Measurements from ENCODE around the gene MYO6. TPM values are rescaled to one million over a fixed set of nuclear protein-coding genes. Genes with fewer than 3 reads are reported as not detected.

MYO6 gene
- polyA plus RNA-seq, 4 donors, result 43.7 to 140 (median 106) TPM

GRCh38 chr6:75800133-75800532 is 51.1 kb downstream of the MYO6 start:
- H3K4me1 ChIP-seq (ENCODE audit: control insufficient read depth in 3 of 3, insufficient read depth in 2 of 3, low read depth in 1 of 3, low read length in 2 of 3), result no peaks in the 10 kb centered on the region
- no peak for FAIRE-seq
- H3K36me3 ChIP-seq (ENCODE audit: control insufficient read depth in 3 of 3, insufficient read depth in 2 of 3, low read depth in 1 of 3, low read length in 3 of 3), result peaks cover 0 to 8% (median 0%) of the 10 kb centered on the region in 3 donors
- no peak for DNase-seq
- no peaks in the 10 kb centered on the region for H3K9me3 ChIP-seq (ENCODE audit: control insufficient read depth in 2 of 2, insufficient read depth in 1 of 2, low read depth in 1 of 2, low read length in 1 of 2)
- H3K27ac ChIP-seq (ENCODE audit: low read depth in 1 of 3, low read length in 2 of 3), result no peak overlapping the region
- WGBS, 3 donors, result 93 to 97% (median 95%) methylated on average over 4 of the region's 4 CpGs
- H3K4me3 ChIP-seq (ENCODE audit: low read depth in 1 of 3, low read length in 3 of 3), result no peak overlapping the region
- no peaks in the 10 kb centered on the region for H3K27me3 ChIP-seq (ENCODE audit: control insufficient read depth in 3 of 3, insufficient read depth in 3 of 3, low read length in 3 of 3)

- 85 to 92% (median 92%) methylated on average over 9 of the region's 9 CpGs for WGBS, 3 donors
- H3K4me3 ChIP-seq (ENCODE audit: low read depth in 1 of 3, low read length in 3 of 3), result no peak overlapping the region
- DNase-seq (no peak), FAIRE-seq (no peak)
- no peaks in the 10 kb centered on the region for H3K4me1 ChIP-seq (ENCODE audit: control insufficient read depth in 3 of 3, insufficient read depth in 2 of 3, low read depth in 1 of 3, low read length in 2 of 3)
- H3K36me3 ChIP-seq (ENCODE audit: control insufficient read depth in 3 of 3, insufficient read depth in 2 of 3, low read depth in 1 of 3, low read length in 3 of 3), result peaks cover 0 to 8% (median 0%) of the 10 kb centered on the region in 3 donors
- no peaks in the 10 kb centered on the region for H3K27me3 ChIP-seq (ENCODE audit: control insufficient read depth in 3 of 3, insufficient read depth in 3 of 3, low read length in 3 of 3)
- H3K9me3 ChIP-seq (ENCODE audit: control insufficient read depth in 2 of 2, insufficient read depth in 1 of 2, low read depth in 1 of 2, low read length in 1 of 2), result no peaks in the 10 kb centered on the region
- no peak overlapping the region for H3K27ac ChIP-seq (ENCODE audit: low read depth in 1 of 3, low read length in 2 of 3)
Measured at GRCh38 chr6:75800708-75801505, 51.9 kb downstream of the MYO6 start.

- H3K36me3 ChIP-seq (ENCODE audit: control insufficient read depth in 3 of 3, insufficient read depth in 2 of 3, low read depth in 1 of 3, low read length in 3 of 3), result peaks cover 0 to 4% (median 0%) of the 10 kb centered on the region in 3 donors
- no peak overlapping the region for H3K27ac ChIP-seq (ENCODE audit: low read depth in 1 of 3, low read length in 2 of 3)
- H3K4me1 ChIP-seq (ENCODE audit: control insufficient read depth in 3 of 3, insufficient read depth in 2 of 3, low read depth in 1 of 3, low read length in 2 of 3), result no peaks in the 10 kb centered on the region
- no peaks in the 10 kb centered on the region for H3K27me3 ChIP-seq (ENCODE audit: control insufficient read depth in 3 of 3, insufficient read depth in 3 of 3, low read length in 3 of 3)
- DNase-seq, result no peak
- H3K9me3 ChIP-seq (ENCODE audit: control insufficient read depth in 2 of 2, insufficient read depth in 1 of 2, low read depth in 1 of 2, low read length in 1 of 2), result peaks cover 0 to 3% of the 10 kb centered on the region in 2 donors
- no peak overlapping the region for H3K4me3 ChIP-seq (ENCODE audit: low read depth in 1 of 3, low read length in 3 of 3)
- WGBS, 3 donors, result 93 to 99% (median 94%) methylated on average over 6 of the region's 6 CpGs
- FAIRE-seq, result no peak
Measured at GRCh38 chr6:75802366-75802765, 53.3 kb downstream of the MYO6 start.

- Histone ChIP-seq H3K27ac (ENCODE audit: low read depth in 1 of 3, low read length in 2 of 3) (no peak overlapping the region), H3K36me3 (ENCODE audit: control insufficient read depth in 3 of 3, insufficient read depth in 2 of 3, low read depth in 1 of 3, low read length in 3 of 3) (peaks cover 0 to 6% (median 3%) of the 10 kb centered on the region in 3 donors), H3K4me1 (ENCODE audit: control insufficient read depth in 3 of 3, insufficient read depth in 2 of 3, low read depth in 1 of 3, low read length in 2 of 3) (no peaks in the 10 kb centered on the region), H3K27me3 (ENCODE audit: control insufficient read depth in 3 of 3, insufficient read depth in 3 of 3, low read length in 3 of 3) (no peaks in the 10 kb centered on the region), H3K4me3 (ENCODE audit: low read depth in 1 of 3, low read length in 3 of 3) (no peak overlapping the region), H3K9me3 (ENCODE audit: control insufficient read depth in 2 of 2, insufficient read depth in 1 of 2, low read depth in 1 of 2, low read length in 1 of 2) (peaks cover 0 to 3% of the 10 kb centered on the region in 2 donors)
- DNase-seq, result no peak
- FAIRE-seq, result no peak
Measured at GRCh38 chr6:75808507-75808906, 59.5 kb downstream of the MYO6 start.

- WGBS, 3 donors, result 93 to 95% (median 95%) methylated on average over 1 of the region's 1 CpG
- H3K4me1 ChIP-seq (ENCODE audit: control insufficient read depth in 3 of 3, insufficient read depth in 2 of 3, low read depth in 1 of 3, low read length in 2 of 3), result no peaks in the 10 kb centered on the region
- H3K27me3 ChIP-seq (ENCODE audit: control insufficient read depth in 3 of 3, insufficient read depth in 3 of 3, low read length in 3 of 3), result no peaks in the 10 kb centered on the region
- DNase-seq (no peak), FAIRE-seq (no peak)
- H3K27ac ChIP-seq (ENCODE audit: low read depth in 1 of 3, low read length in 2 of 3), result no peak overlapping the region
- H3K4me3 ChIP-seq (ENCODE audit: low read depth in 1 of 3, low read length in 3 of 3), result no peak overlapping the region
- H3K9me3 ChIP-seq (ENCODE audit: control insufficient read depth in 2 of 2, insufficient read depth in 1 of 2, low read depth in 1 of 2, low read length in 1 of 2), result no peaks in the 10 kb centered on the region
- peaks cover 1 to 15% (median 3%) of the 10 kb centered on the region in 3 donors for H3K36me3 ChIP-seq (ENCODE audit: control insufficient read depth in 3 of 3, insufficient read depth in 2 of 3, low read depth in 1 of 3, low read length in 3 of 3)
Measured at GRCh38 chr6:75812560-75812959, 63.5 kb downstream of the MYO6 start.

GRCh38 chr6:75813476-75814250 is 64.6 kb downstream of the MYO6 start:
- DNase-seq (no peak), FAIRE-seq (no peak)
- 83 to 90% (median 84%) methylated on average over 8 of the region's 8 CpGs for WGBS, 3 donors

GRCh38 chr6:75815756-75816155 is 66.7 kb downstream of the MYO6 start:
- no peaks in the 10 kb centered on the region for H3K27me3 ChIP-seq (ENCODE audit: control insufficient read depth in 3 of 3, insufficient read depth in 3 of 3, low read length in 3 of 3)
- H3K9me3 ChIP-seq (ENCODE audit: control insufficient read depth in 2 of 2, insufficient read depth in 1 of 2, low read depth in 1 of 2, low read length in 1 of 2), result no peaks in the 10 kb centered on the region
- no peak overlapping the region for H3K4me3 ChIP-seq (ENCODE audit: low read depth in 1 of 3, low read length in 3 of 3)
- H3K4me1 ChIP-seq (ENCODE audit: control insufficient read depth in 3 of 3, insufficient read depth in 2 of 3, low read depth in 1 of 3, low read length in 2 of 3), result no peaks in the 10 kb centered on the region
- DNase-seq (no peak), FAIRE-seq (no peak)
- H3K36me3 ChIP-seq (ENCODE audit: control insufficient read depth in 3 of 3, insufficient read depth in 2 of 3, low read depth in 1 of 3, low read length in 3 of 3), result peaks cover 1 to 19% (median 3%) of the 10 kb centered on the region in 3 donors
- WGBS, 3 donors, result 78 to 92% (median 86%) methylated on average over 1 of the region's 1 CpG
- H3K27ac ChIP-seq (ENCODE audit: low read depth in 1 of 3, low read length in 2 of 3), result no peak overlapping the region

More at GRCh38 chr6:75813476-75814250, 64.6 kb downstream of the MYO6 start:
- Histone ChIP-seq H3K27ac (ENCODE audit: low read depth in 1 of 3, low read length in 2 of 3) (no peak overlapping the region), H3K4me3 (ENCODE audit: low read depth in 1 of 3, low read length in 3 of 3) (no peak overlapping the region), H3K27me3 (ENCODE audit: control insufficient read depth in 3 of 3, insufficient read depth in 3 of 3, low read length in 3 of 3) (no peaks in the 10 kb centered on the region), H3K4me1 (ENCODE audit: control insufficient read depth in 3 of 3, insufficient read depth in 2 of 3, low read depth in 1 of 3, low read length in 2 of 3) (no peaks in the 10 kb centered on the region), H3K36me3 (ENCODE audit: control insufficient read depth in 3 of 3, insufficient read depth in 2 of 3, low read depth in 1 of 3, low read length in 3 of 3) (peaks cover 1 to 15% (median 3%) of the 10 kb centered on the region in 3 donors), H3K9me3 (ENCODE audit: control insufficient read depth in 2 of 2, insufficient read depth in 1 of 2, low read depth in 1 of 2, low read length in 1 of 2) (no peaks in the 10 kb centered on the region)

GRCh38 chr6:75818098-75818855 is 69.2 kb downstream of the MYO6 start:
- no peak overlapping the region for H3K27ac ChIP-seq (ENCODE audit: low read depth in 1 of 3, low read length in 2 of 3)
- no peak overlapping the region for H3K4me3 ChIP-seq (ENCODE audit: low read depth in 1 of 3, low read length in 3 of 3)
- H3K36me3 ChIP-seq (ENCODE audit: control insufficient read depth in 3 of 3, insufficient read depth in 2 of 3, low read depth in 1 of 3, low read length in 3 of 3), result peaks cover under 1 to 15% (median 1%) of the 10 kb centered on the region in 3 donors
- no peaks in the 10 kb centered on the region for H3K27me3 ChIP-seq (ENCODE audit: control insufficient read depth in 3 of 3, insufficient read depth in 3 of 3, low read length in 3 of 3)
- 55 to 90% (median 75%) methylated on average over 1 of the region's 1 CpG for WGBS, 3 donors
- no peak for DNase-seq
- H3K4me1 ChIP-seq (ENCODE audit: control insufficient read depth in 3 of 3, insufficient read depth in 2 of 3, low read depth in 1 of 3, low read length in 2 of 3), result no peaks in the 10 kb centered on the region
- H3K9me3 ChIP-seq (ENCODE audit: control insufficient read depth in 2 of 2, insufficient read depth in 1 of 2, low read depth in 1 of 2, low read length in 1 of 2), result no peaks in the 10 kb centered on the region
- FAIRE-seq, result no peak
